GM19240 (cell line): ENCODE data around the gene BOD1L1.
A peak's percentile ranks its signal among the peaks of the same experiment; 100 is the strongest.
"Not testable (repeated sequence)": the region's sequence is repeated elsewhere in the genome, so short reads cannot be mapped to it uniquely, and the experiment has no call there.

Experiments used
- DNase-seq: peaks from one replicate; pipeline ENCODE4 v3.0.0; 2011; ENCODE audit warnings: low spot score; ENCODE audit not compliant: insufficient read length

The BOD1L1 gene

DNA sequence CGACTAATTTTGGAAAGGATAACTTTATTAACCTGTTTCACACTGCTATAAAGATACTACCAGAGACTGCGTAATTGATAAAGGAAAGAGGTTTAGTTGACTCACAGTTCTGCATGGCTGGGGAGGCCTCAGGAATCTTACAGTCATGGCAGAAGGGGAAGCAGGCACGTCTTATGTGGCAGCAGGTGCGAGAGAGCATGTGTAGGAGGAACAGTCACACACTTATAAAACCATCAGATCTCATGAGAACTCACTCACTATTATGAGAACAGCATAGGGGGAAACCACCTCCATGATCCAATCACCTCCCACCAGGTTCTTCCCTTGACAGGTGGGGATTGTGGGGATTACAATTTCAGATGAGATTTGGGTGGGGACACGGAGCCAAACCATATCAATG is 67.4 kb downstream of the BOD1L1 start:
- DNase-seq: not testable (repeated sequence)

DNA sequence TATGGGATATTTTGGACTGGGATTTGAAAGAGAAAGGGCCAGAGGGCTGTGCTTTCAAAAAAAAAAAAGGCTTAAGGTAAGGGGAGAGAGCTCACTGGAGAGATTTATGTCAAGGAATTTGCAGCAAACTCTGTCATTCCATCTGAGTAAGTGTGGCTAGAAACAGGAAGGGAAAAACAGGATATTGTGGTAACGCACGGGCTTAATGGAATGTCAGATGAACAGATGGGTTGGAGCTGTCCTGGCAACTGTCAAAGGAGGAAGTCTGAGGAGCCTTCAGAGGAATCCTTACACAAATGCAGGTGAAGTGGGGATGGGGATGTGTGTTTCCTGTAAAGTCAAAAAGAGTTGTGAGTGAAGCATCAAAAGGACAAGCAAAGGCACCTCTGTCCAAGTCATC is 68.1 kb downstream of the BOD1L1 start:
- DNase-seq: no peak

DNA sequence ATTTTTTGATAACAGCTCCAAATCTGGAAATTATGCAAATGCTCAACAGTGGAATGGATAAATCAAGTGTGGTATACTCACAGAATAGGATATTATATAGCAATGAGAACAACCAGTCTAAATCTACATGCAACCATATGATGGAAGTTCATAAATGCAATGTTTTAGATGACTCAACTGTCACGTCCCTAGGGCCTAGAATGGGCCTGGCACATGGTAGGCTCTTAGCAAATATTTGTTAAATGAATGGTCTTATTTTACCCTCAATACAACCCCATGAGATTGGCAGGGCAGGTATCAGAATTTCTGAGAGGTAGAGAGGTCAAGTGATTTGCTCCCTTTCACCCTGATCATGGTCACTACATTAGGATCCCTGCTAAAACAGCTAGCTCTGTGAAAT is 68.6 kb downstream of the BOD1L1 start:
- DNase-seq: no peak

GRCh38 chr4:13555325-13555724 is 72.2 kb downstream of the BOD1L1 start:
- DNase-seq: no peak

- no peak for DNase-seq
These were observed 74.4 kb downstream of the BOD1L1 start for GRCh38 chr4:13553081-13553480.

- DNase-seq: peak; percentile 86
These were observed 78.5 kb downstream of the BOD1L1 start for GRCh38 chr4:13548984-13549546.

DNA sequence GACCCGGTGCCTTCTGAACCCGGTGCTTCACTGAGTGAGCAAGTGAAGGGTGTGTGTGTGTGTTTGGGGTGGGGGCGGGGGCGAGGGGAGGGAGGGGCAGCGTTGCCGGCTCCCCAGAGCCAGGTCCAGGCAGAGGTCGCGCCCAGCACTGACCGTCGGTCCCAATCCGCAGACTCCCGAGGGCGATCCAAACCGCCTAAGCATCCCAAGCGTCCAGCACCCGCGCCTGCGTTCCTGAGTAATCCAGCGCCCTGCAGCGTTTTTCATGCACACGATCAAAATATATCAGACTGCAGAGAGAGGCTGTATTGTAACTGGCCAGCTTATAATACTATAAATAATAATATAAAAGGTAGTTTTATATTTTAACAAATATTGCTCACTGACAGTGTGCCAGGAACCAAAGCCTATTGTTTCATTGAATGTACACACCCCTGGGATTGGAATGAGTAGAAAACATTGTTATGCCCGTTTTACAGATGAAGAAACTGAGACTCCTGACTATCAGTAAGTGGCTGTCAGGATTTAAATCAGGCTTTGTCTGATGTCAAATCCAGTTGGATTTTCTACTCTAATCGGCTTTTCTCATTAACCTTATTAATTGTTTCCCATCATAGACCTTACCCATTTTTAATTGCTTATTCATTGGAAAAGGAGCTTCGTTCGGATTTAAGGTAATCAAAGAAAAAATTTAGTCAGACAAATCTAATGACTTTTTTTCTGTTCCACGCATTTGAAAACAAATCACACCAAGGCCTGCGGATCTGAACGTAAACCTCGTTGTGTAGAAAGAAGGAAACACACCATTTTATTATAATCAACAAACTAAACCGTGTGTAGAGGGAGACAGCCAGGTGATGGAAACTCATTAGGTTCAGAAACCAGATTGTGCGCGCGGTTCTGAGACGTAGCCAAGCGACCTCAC is 79.2 kb downstream of the BOD1L1 start:
- no peak for DNase-seq

GRCh38 chr4:13547485-13548041 is 80.0 kb downstream of the BOD1L1 start:
- no peak for DNase-seq

- no peak for DNase-seq
These were observed 80.5 kb downstream of the BOD1L1 start for GRCh38 chr4:13546941-13547484.

DNA sequence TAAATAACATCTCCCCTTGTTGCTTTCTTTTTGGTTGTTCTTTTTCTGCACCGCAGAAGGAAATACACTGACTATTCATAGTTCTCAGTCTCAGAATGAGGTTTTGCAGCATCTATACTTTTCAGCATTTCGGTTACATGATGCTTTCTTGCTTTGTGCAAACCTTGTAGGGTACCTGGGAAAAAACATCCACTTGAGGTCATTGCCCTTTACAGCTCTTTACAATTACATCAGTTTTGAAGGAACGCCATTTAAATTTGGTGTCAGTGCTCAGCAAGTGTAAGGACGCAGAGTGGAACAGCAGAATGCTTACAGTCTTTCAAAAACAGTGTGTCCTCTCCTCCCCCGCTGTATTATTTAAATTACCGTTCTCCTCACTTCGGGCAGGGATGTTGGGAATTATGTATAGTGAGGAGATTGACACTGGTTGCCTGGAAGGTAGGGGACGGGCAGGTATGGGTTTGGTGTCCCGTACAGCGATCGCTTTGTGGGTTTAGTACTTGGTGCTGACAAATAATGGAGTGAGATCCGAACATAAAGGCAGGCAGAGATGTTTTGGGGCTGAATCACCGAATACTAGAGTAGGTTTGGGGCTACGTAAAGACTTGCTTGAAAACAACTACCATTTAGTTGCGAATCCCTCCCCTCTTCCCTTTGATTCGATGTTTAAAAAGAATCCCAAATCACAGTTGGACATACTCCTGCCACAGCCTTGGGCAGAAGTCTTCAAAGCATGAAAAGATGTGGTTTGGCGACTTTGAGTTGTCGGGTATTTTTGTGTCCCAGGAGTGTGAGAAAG is 81.2 kb downstream of the BOD1L1 start:
- DNase-seq: no peak

- no peak for DNase-seq
These were observed 82.1 kb downstream of the BOD1L1 start for GRCh38 chr4:13545394-13545808.

DNA sequence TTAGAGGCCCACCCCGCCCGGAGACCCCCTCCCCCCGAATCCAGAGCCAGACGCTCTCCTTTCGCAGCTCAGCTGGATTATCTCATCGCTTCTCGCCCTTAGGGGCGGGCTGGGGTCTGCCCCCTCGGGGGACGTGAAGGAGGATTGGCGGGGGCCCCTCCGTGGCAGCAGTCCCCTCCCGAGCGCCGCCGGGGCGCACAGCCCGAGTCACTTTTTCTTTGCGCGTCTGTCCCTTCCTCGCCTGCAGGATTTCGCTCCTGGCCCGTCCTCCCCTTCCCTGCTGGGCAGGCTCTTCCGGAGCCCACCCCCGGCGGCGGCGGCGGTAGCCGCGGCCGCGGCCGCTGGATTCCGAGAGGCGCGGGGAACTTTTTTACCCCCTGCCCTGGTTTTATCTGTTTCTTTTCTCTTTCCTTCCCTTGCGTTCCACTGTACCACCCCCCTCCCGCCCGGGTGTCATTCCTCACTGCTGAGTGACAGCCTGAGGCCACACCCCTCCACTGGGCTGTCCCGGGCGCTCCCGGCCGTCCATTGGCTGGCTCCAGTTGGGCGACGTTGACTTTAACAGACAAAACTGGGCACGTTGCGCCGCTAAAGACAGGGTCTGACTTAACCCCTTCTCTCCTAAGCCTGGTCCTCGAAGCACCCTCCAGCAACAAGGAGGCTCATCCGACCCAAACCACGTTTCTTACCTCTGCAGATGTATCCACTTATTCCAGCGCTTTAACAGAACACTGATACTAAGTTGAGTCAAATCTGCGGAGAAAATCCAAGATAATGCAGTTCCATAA is 82.7 kb downstream of the BOD1L1 start:
- no peak for DNase-seq

DNA sequence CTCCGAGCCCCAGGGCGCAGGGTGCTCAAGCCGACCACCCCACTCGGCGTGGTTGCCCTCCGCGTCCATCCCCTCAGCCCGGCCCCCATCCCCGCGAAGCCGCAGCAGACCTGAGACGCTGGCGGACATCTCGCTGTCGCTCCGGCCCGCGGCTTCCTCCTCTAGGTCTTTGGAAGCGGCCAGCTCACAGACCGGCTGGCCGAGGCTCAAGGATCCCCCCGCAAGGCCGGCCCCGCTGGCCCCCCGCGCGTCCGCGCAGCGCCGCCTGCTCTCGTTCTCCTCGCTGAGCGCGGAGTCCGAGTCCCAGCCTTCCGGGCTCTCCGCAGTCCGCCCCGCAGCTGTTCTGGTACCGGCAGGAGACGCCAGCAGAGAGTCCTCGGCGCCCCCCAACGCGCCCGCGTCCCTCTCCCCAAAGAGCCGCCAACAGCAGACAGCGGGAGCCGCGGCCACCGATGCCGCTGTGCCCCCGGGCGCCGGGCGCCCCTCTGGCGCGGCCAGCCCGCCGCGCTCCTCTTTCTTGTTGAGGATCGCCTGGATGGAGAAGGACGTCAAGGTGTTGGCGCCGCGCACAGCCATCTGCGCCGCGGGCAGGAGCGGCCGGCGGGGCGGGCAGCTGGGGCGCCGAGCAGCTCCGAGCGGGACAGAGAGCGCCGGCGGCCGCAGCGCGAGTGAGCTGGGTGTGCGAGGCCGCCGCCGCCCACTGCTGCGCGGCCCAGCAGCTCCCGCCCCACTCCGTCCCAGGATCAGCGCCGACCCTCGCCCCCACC is 83.5 kb downstream of the BOD1L1 start, which contains the start of gene NKX3-2:
TSS of gene NKX3-2 (minus strand) at position 670 of the 767 bp plus-strand sequence. CDS start at position 576, 94 bp downstream.
- no peak for DNase-seq

GRCh38 chr4:13543032-13543838 is 84.3 kb downstream of the BOD1L1 start:
- DNase-seq: no peak

DNA sequence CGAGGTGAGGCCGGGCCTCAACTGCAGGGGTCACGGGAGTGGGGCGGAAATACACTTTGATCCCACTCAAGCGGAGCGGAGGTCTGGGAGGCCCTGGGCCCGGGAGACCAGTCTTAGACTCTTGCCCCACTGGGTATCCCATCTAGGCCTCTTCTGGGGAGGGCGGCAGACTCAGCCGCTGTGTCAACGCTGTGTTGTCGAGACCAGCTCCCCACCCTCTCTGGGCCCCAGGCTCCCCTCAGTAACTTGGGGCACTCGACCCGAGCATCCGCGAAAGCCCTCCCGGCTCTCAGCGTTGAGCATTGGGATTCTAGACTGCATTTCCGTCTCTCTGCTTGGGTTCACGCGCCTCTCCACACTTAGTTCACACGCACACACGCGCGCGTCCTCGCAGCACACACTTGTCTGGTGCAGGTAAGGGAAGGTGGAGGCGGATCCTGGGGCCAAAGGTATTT is 84.9 kb downstream of the BOD1L1 start:
- DNase-seq: no peak

DNA sequence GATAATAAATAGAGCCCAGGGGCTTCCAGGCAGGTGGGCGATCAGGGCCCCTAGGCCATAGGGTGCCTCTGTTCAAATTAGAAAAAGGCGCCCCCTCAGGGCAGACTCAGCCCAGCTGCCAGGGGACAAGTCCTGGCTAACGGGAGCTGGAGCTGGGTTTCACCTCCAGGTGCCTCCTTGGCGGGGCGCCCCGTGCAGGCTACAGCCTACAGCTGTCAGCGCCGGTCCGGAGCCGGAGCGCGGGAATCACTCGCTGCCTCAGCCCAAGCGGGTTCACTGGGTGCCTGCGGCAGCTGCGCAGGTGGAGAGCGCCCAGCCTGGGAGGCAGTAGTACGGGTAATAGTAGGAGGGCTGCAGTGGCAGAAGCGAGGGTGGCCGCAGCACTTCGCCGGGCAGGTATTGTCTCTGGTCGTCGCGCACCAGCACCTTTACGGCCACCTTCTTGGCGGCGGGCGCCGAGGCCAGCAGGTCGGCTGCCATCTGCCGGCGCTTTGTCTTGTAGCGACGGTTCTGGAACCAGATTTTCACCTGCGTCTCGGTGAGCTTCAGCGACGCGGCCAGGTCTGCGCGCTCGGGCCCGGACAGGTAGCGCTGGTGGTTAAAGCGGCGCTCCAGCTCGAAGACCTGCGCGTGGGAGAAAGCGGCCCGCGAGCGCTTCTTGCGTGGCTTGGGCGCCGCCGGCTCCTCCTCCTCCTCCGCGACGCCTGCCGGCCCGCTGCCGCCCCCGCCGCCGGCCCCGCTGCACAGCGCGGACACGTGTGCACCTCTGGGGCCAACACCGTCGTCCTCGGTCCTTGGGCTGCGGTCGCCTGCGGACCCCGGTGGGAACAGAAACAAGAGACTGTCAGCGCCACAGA is 85.6 kb downstream of the BOD1L1 start:
- no peak for DNase-seq

- no peak for DNase-seq
These were observed 86.3 kb downstream of the BOD1L1 start for GRCh38 chr4:13541176-13541604.
